Spinal cord (tissue), 10 donors: Measurements from ENCODE around the gene SLC43A3. TPM values are rescaled to one million over a fixed set of nuclear protein-coding genes. Genes with fewer than 3 reads are reported as not detected.
"Not testable (repeated sequence)": the region's sequence is repeated elsewhere in the genome, so short reads cannot be mapped to it uniquely, and the experiment has no call there.

ENCODE experiments used
- DNase-seq, 6 donors: peaks; one replicate each; pipeline versions ENCODE4 v3.0.0 to v3.0.0-alpha.2; 2013 to 2015; ENCODE audit warnings: low spot score in 6 of 6, low read depth in 4 of 6
- H3K27ac ChIP-seq: one replicate; pipeline ENCODE4 v1.5.1; 2013; ENCODE audit warnings: low read depth, low read length, control low read depth
- H3K27me3 ChIP-seq: one replicate; pipeline ENCODE4 v1.6.1; 2013; ENCODE audit warnings: low read length; ENCODE audit not compliant: control insufficient read depth, insufficient read depth
- H3K36me3 ChIP-seq: one replicate; pipeline ENCODE4 v1.6.1; 2013; ENCODE audit warnings: low read length; ENCODE audit not compliant: control insufficient read depth, insufficient read depth
- H3K4me1 ChIP-seq: one replicate; pipeline ENCODE4 v1.6.1; 2013; ENCODE audit warnings: low read length; ENCODE audit not compliant: control insufficient read depth, insufficient read depth
- H3K4me3 ChIP-seq: one replicate; pipeline ENCODE4 v1.5.1; 2013; ENCODE audit warnings: low read depth, low read length, control low read depth
- H3K9me3 ChIP-seq: one replicate; pipeline ENCODE4 v1.6.1; 2013; ENCODE audit warnings: low read length; ENCODE audit not compliant: control insufficient read depth, insufficient read depth
- WGBS: methylation state at CpG from one replicate; pipeline ENCODE4 v1.1.5; 2013; ENCODE audit warnings: missing lambda C conversion rate; ENCODE audit not compliant: insufficient coverage; 5-methylcytosine and 5-hydroxymethylcytosine counted together
- polyA plus RNA-seq, 2 donors: library from polyadenylated mRNA; unstranded; fragments of 120-200 nt; gene quantifications; one replicate each; pipeline ENCODE4 v1.2.1, GENCODE V29; 2013; ENCODE audit not compliant: insufficient read length in 2 of 2
- total RNA-seq, 2 donors: library from RNA; depleted of rRNA in 1 of 2; stranded (reverse); fragments of 120-200 nt in 1 of 2; fragments of >200 nt in 1 of 2; gene quantifications; one replicate each; pipeline versions ENCODE4 v1.2.3 to v1.2.4, GENCODE V29; 2013 to 2014
- donor health status: healthy.

The SLC43A3 gene
- total and polyA plus RNA-seq, 4 donors: 12.2 to 20.3 (median 16.4) TPM

GRCh38 chr11:57446055-57446454, 19.1 kb upstream of the SLC43A3 start:
- DNase-seq: no peak
- no peak overlapping the region for H3K27ac ChIP-seq
- H3K4me3 ChIP-seq: no peak overlapping the region
- H3K27me3 ChIP-seq: no peaks in the 10 kb centered on the region
- no peaks in the 10 kb centered on the region for H3K9me3 ChIP-seq
- WGBS: 91% methylated on average over 1 of the region's 1 CpG
- no peaks in the 10 kb centered on the region for H3K36me3 ChIP-seq
- no peaks in the 10 kb centered on the region for H3K4me1 ChIP-seq

- H3K4me1 ChIP-seq, H3K27ac ChIP-seq, H3K4me3 ChIP-seq, DNase-seq, H3K9me3 ChIP-seq, H3K36me3 ChIP-seq, H3K27me3 ChIP-seq: not testable (repeated sequence)
- WGBS: no CpG with 5 or more reads among the region's 9 CpGs
Observed at GRCh38 chr11:57445122-57445394, 18.1 kb upstream of the SLC43A3 start.

DNA sequence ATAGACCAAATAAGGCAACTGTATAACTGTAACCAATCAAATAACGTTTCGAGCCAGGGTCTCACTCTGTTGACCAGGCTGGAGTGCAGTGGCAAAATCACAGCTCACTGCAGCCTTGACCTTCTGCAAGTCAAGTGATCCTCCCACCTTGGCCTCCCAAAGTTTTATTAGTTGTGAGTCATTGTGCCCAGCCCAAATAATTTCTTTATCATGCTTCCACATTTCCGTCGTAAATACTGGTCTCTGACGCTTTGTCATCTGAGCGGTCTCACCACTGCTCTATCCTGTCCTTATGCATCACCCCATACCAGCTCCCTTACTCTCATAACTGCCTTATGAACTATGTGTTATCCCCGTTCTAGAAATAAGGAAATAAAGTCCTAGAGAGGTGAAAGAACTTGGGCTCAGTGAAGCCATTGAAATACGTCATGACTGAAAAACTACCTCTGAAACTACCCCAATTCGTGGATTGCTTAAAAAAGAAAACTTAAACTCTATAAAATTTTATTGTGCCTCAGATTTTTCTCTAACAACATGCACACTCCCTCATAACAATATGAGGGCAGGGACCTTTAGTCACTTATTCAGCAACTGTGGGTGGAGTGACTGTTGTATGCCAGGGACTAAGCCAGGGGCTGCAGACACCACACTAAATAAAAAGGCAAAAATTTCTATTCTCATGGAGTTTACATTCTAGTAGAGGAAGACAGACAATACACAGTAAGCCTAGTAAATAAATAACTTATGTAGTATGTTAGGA, 17.6 kb upstream of the SLC43A3 start:
- Histone ChIP-seq H3K4me3 (no peak overlapping the region), H3K36me3 (no peaks in the 10 kb centered on the region), H3K9me3 (no peaks in the 10 kb centered on the region), H3K27ac (no peak overlapping the region), H3K27me3 (no peaks in the 10 kb centered on the region), H3K4me1 (no peaks in the 10 kb centered on the region)
- DNase-seq: no peak
- 89% methylated on average over 6 of the region's 9 CpGs for WGBS

DNA sequence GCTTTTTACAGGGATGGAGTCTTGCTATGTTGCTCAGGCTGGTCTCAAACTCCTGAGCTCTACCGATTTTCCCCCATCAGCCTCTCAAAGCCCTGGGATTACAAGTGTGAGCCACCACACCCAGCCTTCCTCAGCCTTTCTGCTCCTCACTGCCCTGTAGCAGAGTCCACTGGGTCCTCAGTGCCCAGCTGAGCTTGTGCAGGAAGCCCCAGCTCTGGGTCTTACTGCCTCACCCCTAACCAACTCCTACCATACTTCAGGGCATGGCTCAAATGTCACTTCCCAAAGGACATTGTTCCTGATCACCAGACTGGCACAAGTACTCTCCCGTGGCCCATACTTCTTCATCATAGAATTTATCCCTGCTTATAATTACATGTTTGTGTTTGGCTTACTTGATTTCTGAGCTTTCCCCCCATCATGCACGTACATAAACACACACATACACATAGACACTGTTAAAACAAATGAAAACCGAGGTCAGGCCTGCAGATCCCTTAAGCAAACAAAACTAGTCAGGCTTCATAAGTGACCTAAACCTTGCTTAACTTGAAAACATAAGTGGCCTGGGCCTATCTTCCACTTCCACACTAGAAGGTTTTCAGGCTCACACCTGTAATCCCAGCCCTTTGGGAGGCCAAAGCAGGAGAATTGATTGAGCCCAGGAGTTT, 14.0 kb upstream of the SLC43A3 start:
- H3K27me3 ChIP-seq: no peaks in the 10 kb centered on the region
- WGBS: 97% methylated on average over 3 of the region's 4 CpGs
- no peak overlapping the region for H3K27ac ChIP-seq
- no peaks in the 10 kb centered on the region for H3K9me3 ChIP-seq
- no peaks in the 10 kb centered on the region for H3K4me1 ChIP-seq
- H3K4me3 ChIP-seq: no peak overlapping the region
- no peaks in the 10 kb centered on the region for H3K36me3 ChIP-seq
- no peak for DNase-seq

GRCh38 chr11:57439786-57440185, 12.9 kb upstream of the SLC43A3 start:
- no peaks in the 10 kb centered on the region for H3K36me3 ChIP-seq
- DNase-seq: no peak
- no peaks in the 10 kb centered on the region for H3K9me3 ChIP-seq
- no peaks in the 10 kb centered on the region for H3K27me3 ChIP-seq
- no peak overlapping the region for H3K4me3 ChIP-seq
- WGBS: 70% methylated on average over 6 of the region's 6 CpGs
- no peak overlapping the region for H3K27ac ChIP-seq
- no peaks in the 10 kb centered on the region for H3K4me1 ChIP-seq

- DNase-seq: no peak
- Histone ChIP-seq H3K36me3 (no peaks in the 10 kb centered on the region), H3K27me3 (no peaks in the 10 kb centered on the region), H3K27ac (no peak overlapping the region), H3K4me3 (no peak overlapping the region), H3K9me3 (no peaks in the 10 kb centered on the region), H3K4me1 (no peaks in the 10 kb centered on the region)
- 88% methylated on average over 12 of the region's 12 CpGs for WGBS
Observed at GRCh38 chr11:57438345-57439285, 11.7 kb upstream of the SLC43A3 start.

- DNase-seq: no peak
- H3K9me3 ChIP-seq: no peaks in the 10 kb centered on the region
- no peak overlapping the region for H3K27ac ChIP-seq
- no peak overlapping the region for H3K4me3 ChIP-seq
- H3K4me1 ChIP-seq: peaks cover 11% of the 10 kb centered on the region
- H3K27me3 ChIP-seq: no peaks in the 10 kb centered on the region
- no peaks in the 10 kb centered on the region for H3K36me3 ChIP-seq
- 86% methylated on average over 3 of the region's 7 CpGs for WGBS
Observed at GRCh38 chr11:57436031-57436430, 9.1 kb upstream of the SLC43A3 start.

GRCh38 chr11:57434640-57435546, 8.0 kb upstream of the SLC43A3 start:
- Histone ChIP-seq H3K36me3 (no peaks in the 10 kb centered on the region), H3K4me3 (no peak overlapping the region), H3K27ac (no peak overlapping the region), H3K4me1 (peaks cover 11% of the 10 kb centered on the region), H3K9me3 (no peaks in the 10 kb centered on the region), H3K27me3 (no peaks in the 10 kb centered on the region)
- DNase-seq: no peak
- 83% methylated on average over 13 of the region's 15 CpGs for WGBS

DNA sequence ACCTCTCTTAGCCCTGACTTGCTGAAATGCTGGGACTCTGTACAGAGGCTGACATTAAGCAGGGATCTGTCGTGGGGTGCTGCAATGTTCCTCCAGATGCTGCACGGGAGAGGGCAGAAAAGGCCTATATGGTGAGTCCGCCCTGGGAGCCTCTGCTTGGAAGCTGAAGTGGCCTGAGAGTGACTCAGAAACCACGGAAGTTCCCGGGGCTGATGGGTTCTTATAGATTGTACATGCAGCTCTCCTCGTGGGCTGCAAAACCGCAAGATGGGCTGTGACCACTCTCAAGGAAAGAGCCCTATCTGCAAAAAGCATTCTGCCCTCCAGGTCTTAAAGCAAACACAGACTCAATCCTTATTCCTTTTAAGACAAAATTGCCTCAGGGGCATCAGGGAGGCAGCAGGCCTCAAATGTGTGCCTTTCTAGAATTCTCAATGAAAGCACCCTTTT, 5.8 kb upstream of the SLC43A3 start:
- H3K4me3 ChIP-seq: no peak overlapping the region
- 83% methylated on average over 7 of the region's 7 CpGs for WGBS
- no peak for DNase-seq
- H3K9me3 ChIP-seq: no peaks in the 10 kb centered on the region
- no peaks in the 10 kb centered on the region for H3K36me3 ChIP-seq
- H3K27me3 ChIP-seq: no peaks in the 10 kb centered on the region
- peaks cover 12% of the 10 kb centered on the region for H3K4me1 ChIP-seq
- H3K27ac ChIP-seq: no peak overlapping the region
